Fibroblast of skin of right biceps (primary cell): ENCODE measurements around the gene MAP1LC3B2.

Experiments used
- DNase-seq: peaks from one replicate; pipeline ENCODE4 v3.0.0-alpha.2; 2013

MAP1LC3B2 gene

GRCh38 chr12:116538076-116538591, 21.0 kb upstream of the MAP1LC3B2 start:
- no peak for DNase-seq

- DNase-seq = no peak
Measured at GRCh38 chr12:116538682-116539305, 20.4 kb upstream of the MAP1LC3B2 start.

GRCh38 chr12:116539361-116539771, 19.8 kb upstream of the MAP1LC3B2 start:
- DNase-seq = peak; percentile 51

GRCh38 chr12:116539905-116540482, 19.2 kb upstream of the MAP1LC3B2 start:
- DNase-seq = peak; percentile 80

GRCh38 chr12:116540622-116541152, 18.5 kb upstream of the MAP1LC3B2 start:
- DNase-seq = peak; percentile 39

- DNase-seq = no peak
Measured at GRCh38 chr12:116541547-116542344, 17.4 kb upstream of the MAP1LC3B2 start.

GRCh38 chr12:116542345-116542956, 16.7 kb upstream of the MAP1LC3B2 start:
- no peak for DNase-seq

- DNase-seq = no peak
Measured at GRCh38 chr12:116544656-116545055, 14.5 kb upstream of the MAP1LC3B2 start.

GRCh38 chr12:116545144-116545543, 14.0 kb upstream of the MAP1LC3B2 start:
- DNase-seq = no peak

- DNase-seq = no peak
Measured at GRCh38 chr12:116545936-116546335, 13.2 kb upstream of the MAP1LC3B2 start.

GRCh38 chr12:116547955-116548501, 11.2 kb upstream of the MAP1LC3B2 start:
- DNase-seq = peak; percentile 85

GRCh38 chr12:116549993-116550392, 9.2 kb upstream of the MAP1LC3B2 start:
- DNase-seq = no peak

- no peak for DNase-seq
Measured at GRCh38 chr12:116551151-116551550, 8.0 kb upstream of the MAP1LC3B2 start.

- DNase-seq = no peak
Measured at GRCh38 chr12:116551619-116551951, 7.6 kb upstream of the MAP1LC3B2 start.

- DNase-seq = peak; percentile 78
Measured at GRCh38 chr12:116551952-116552772, 7.0 kb upstream of the MAP1LC3B2 start.

- DNase-seq = no peak
Measured at GRCh38 chr12:116552773-116553373, 6.3 kb upstream of the MAP1LC3B2 start.

- no peak for DNase-seq
Measured at GRCh38 chr12:116556356-116556952, 2.7 kb upstream of the MAP1LC3B2 start.

- DNase-seq = peak; percentile 64
Measured at GRCh38 chr12:116556964-116557698, 2.0 kb upstream of the MAP1LC3B2 start.

GRCh38 chr12:116558280-116559161, 660 bp upstream of the MAP1LC3B2 start:
- no peak for DNase-seq
